ENCODE data around the gene NPAS3.
A peak's percentile ranks its signal among the peaks of the same experiment; 100 is the strongest.

Gene NPAS3

GRCh38 chr14:32906672-32907071 lies 32.0 kb upstream of the NPAS3 start:
- H3K4me3 ChIP-seq (ENCODE audit: control insufficient read depth, low read depth, low read length), result no peak overlapping the region
- no peak for TF ChIP-seq CTCF (conservative IDR thresholded peaks at IDR 0.05; ENCODE audit: control insufficient read depth, insufficient read depth, low read depth, low read length)
- no peak for DNase-seq (ENCODE audit: low read depth)

GRCh38 chr14:32908196-32909084 lies 30.2 kb upstream of the NPAS3 start:
- DNase-seq (ENCODE audit: low read depth), result peak; percentile 28
- H3K4me3 ChIP-seq (ENCODE audit: control insufficient read depth, low read depth, low read length), result no peak overlapping the region
- TF ChIP-seq CTCF (conservative IDR thresholded peaks at IDR 0.05; ENCODE audit: control insufficient read depth, insufficient read depth, low read depth, low read length), result no peak

DNA sequence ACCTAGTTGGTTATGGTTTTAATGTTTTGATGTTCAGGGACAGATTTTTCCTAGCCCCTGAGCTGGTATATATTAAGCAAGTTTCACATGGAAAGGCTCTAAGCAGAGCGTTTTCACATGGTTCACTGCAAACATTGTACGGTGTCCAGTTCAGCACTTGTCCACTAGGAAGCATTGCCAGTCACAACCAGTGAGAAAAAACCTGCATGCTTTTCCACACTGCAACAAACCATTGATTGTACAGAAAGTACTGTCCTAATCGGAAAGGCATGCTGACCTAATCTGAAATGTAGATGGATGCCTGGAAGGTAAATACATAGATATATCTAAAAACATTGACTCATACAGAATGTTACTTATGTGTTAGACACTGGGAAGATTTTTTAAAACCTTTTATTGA lies 25.0 kb upstream of the NPAS3 start:
- H3K4me3 ChIP-seq (ENCODE audit: control insufficient read depth, low read depth, low read length), result no peak overlapping the region
- peak; percentile 5 for DNase-seq (ENCODE audit: low read depth)
- TF ChIP-seq CTCF (conservative IDR thresholded peaks at IDR 0.05; ENCODE audit: control insufficient read depth, insufficient read depth, low read depth, low read length), result peak; percentile 29

DNA sequence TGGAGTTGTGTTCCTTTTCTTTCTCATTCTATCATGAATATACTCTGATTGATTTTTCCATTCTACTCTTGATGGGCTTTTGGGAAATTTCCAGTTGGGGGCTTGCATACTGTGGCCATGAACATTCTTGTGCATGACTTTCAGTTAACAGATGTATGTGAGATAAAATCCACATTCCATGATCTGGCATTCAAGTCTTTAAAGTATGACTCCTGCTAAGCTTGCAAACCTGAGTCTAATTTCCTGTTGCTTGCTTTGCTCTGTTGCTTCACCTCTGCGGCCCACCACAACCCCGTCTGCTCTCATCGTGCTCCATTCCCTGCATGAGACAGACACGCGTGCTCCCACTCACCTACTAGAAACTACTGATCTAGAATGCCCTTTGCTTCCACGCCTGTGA lies 24.3 kb upstream of the NPAS3 start:
- DNase-seq (ENCODE audit: low read depth), result no peak
- no peak for TF ChIP-seq CTCF (conservative IDR thresholded peaks at IDR 0.05; ENCODE audit: control insufficient read depth, insufficient read depth, low read depth, low read length)
- no peak overlapping the region for H3K4me3 ChIP-seq (ENCODE audit: control insufficient read depth, low read depth, low read length)

DNA sequence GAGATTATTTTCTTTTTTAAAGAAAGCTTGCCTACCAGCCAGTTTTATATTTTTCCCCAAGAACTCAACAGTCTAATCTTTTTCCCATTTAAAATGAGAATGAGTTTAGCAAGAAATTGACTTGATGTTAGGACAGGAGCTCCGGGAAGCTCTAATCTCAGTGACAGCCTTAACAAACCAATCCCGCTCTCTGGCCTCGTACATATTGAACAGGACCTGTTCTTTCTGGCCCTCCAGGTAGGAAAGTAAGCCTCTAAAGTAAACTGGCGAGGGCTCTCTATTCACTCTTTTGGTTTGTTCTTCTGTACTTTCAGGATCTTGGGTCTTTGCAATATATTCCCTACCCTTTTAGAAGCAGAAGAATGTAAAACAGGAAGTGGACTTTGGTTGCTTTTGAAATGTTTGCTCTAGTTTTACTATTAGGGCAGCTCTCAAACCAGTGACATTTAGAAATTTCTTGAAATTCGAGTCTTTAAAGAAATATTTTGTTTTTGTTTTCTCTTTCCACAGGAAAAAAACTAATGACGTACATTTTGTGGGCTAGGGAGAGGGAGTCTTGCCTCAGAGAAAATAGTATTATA lies 17.9 kb upstream of the NPAS3 start:
- DNase-seq (ENCODE audit: low read depth), result no peak
- no peak for TF ChIP-seq CTCF (conservative IDR thresholded peaks at IDR 0.05; ENCODE audit: control insufficient read depth, insufficient read depth, low read depth, low read length)
- no peak overlapping the region for H3K4me3 ChIP-seq (ENCODE audit: control insufficient read depth, low read depth, low read length)

DNA sequence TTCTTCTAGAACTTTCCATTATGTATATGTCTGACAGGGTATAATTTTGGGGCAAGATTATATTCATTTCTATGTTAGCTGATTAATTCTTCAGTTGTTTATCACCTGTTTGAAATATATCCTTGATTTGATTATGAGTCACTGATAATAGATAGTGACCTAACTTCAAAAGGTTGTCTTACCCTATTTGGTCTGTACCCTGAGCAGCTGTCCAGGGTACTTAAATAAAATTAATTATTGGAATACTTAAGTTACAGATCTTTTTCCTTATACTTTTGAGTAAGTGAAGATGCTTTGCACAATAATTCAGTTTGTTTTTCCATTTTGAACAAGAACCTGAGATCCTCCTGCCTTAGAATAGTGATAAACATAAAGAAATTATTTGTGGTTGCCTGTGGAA lies 13.2 kb upstream of the NPAS3 start:
- H3K4me3 ChIP-seq (ENCODE audit: control insufficient read depth, low read depth, low read length), result no peak overlapping the region
- no peak for DNase-seq (ENCODE audit: low read depth)
- no peak for TF ChIP-seq CTCF (conservative IDR thresholded peaks at IDR 0.05; ENCODE audit: control insufficient read depth, insufficient read depth, low read depth, low read length)

Data from fibroblast of mammary gland (primary cell).